ENCODE results near the gene LRRC3. TPM values are rescaled to one million over a fixed set of nuclear protein-coding genes. Genes with fewer than 3 reads are reported as not detected.

LRRC3 gene
- total RNA-seq, 1 donor from 2014 or later: 2.2 TPM

GRCh38 chr21:44418108-44418875 is 37.0 kb upstream of the LRRC3 start:
- Mint-ChIP-seq H3K27me3 (ENCODE audit: low read depth) (no peaks in the 10 kb centered on the region), H3K9me3 (peaks cover 10% of the 10 kb centered on the region), H3K36me3 (ENCODE audit: low read depth) (peaks cover 20% of the 10 kb centered on the region), H3K27ac (no peak overlapping the region), H3K4me3 (ENCODE audit: low read depth) (no peak overlapping the region), H3K4me1 (ENCODE audit: low read depth) (no peaks in the 10 kb centered on the region)
- DNase-seq (ENCODE audit: low spot score): no peak
- intact Hi-C loops (cut with micrococcal nuclease): no loop called here

GRCh38 chr21:44418876-44419230 is 36.5 kb upstream of the LRRC3 start:
- intact Hi-C loops (cut with micrococcal nuclease): no loop called here
- H3K36me3 Mint-ChIP-seq (ENCODE audit: low read depth): peaks cover 20% of the 10 kb centered on the region
- H3K4me3 Mint-ChIP-seq (ENCODE audit: low read depth): no peak overlapping the region
- no peaks in the 10 kb centered on the region for H3K4me1 Mint-ChIP-seq (ENCODE audit: low read depth)
- no peak overlapping the region for H3K27ac Mint-ChIP-seq
- no peak for DNase-seq (ENCODE audit: low spot score)
- peaks cover 10% of the 10 kb centered on the region for H3K9me3 Mint-ChIP-seq
- H3K27me3 Mint-ChIP-seq (ENCODE audit: low read depth): no peaks in the 10 kb centered on the region

- no peak for DNase-seq (ENCODE audit: low spot score)
- Mint-ChIP-seq H3K27me3 (ENCODE audit: low read depth) (no peaks in the 10 kb centered on the region), H3K9me3 (peaks cover 10% of the 10 kb centered on the region), H3K36me3 (ENCODE audit: low read depth) (peaks cover 20% of the 10 kb centered on the region), H3K27ac (no peak overlapping the region), H3K4me3 (ENCODE audit: low read depth) (no peak overlapping the region), H3K4me1 (ENCODE audit: low read depth) (no peaks in the 10 kb centered on the region)
- intact Hi-C loops (cut with micrococcal nuclease): no loop called here
These were observed 35.6 kb upstream of the LRRC3 start for GRCh38 chr21:44419679-44420078.

DNA sequence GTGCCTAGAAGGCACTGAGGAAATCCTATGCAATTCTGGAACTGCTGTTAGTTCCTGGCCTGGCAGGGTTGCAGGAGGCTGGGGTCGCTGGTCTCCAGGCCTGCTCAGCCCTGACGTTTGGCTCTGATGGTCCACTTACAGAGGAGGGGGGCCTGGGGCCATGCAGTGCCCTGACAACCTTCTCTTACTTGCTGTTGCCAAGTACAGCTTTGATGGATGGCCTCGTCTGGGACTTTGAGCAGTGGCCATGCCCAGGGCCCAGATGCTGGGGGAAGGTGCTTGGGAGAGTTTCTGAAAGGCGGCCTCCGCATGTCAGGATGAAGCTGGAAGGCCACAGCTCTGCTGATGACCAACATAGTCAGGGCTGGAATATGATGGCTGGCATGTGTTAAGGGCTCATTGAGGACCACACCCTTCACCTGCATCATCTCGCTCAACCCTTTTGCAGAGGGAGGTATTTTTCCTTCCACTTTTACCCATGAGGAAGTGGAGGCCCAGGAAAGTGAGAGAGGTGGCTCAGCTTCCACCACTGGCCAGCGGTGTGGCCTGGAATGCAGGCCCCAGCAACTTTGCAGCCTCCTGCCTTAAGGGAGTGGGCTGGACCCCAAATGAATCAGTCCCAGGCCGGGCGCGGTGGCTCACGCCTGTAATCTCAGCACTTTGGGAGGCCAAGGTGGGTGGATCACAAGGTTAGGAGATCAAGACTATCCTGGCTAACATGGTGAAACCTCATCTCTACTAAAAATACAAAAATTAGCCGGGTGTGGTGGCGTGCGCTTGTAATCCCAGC is 34.7 kb upstream of the LRRC3 start:
- Mint-ChIP-seq H3K27ac (no peak overlapping the region), H3K4me1 (ENCODE audit: low read depth) (no peaks in the 10 kb centered on the region), H3K4me3 (ENCODE audit: low read depth) (no peak overlapping the region), H3K9me3 (peaks cover 10% of the 10 kb centered on the region), H3K36me3 (ENCODE audit: low read depth) (peaks cover 14% of the 10 kb centered on the region), H3K27me3 (ENCODE audit: low read depth) (no peaks in the 10 kb centered on the region)
- intact Hi-C loops (cut with micrococcal nuclease): no loop called here
- no peak for DNase-seq (ENCODE audit: low spot score)

GRCh38 chr21:44421901-44422840 is 33.1 kb upstream of the LRRC3 start:
- Mint-ChIP-seq H3K4me3 (ENCODE audit: low read depth) (no peak overlapping the region), H3K9me3 (peaks cover 10% of the 10 kb centered on the region), H3K27ac (no peak overlapping the region), H3K36me3 (ENCODE audit: low read depth) (peaks cover 14% of the 10 kb centered on the region), H3K27me3 (ENCODE audit: low read depth) (no peaks in the 10 kb centered on the region), H3K4me1 (ENCODE audit: low read depth) (no peaks in the 10 kb centered on the region)
- no peak for DNase-seq (ENCODE audit: low spot score)
- intact Hi-C loops (cut with micrococcal nuclease): no loop called here

- Mint-ChIP-seq H3K27me3 (ENCODE audit: low read depth) (no peaks in the 10 kb centered on the region), H3K9me3 (peaks cover 10% of the 10 kb centered on the region), H3K27ac (no peak overlapping the region), H3K4me3 (ENCODE audit: low read depth) (no peak overlapping the region), H3K36me3 (ENCODE audit: low read depth) (peaks cover 11% of the 10 kb centered on the region), H3K4me1 (ENCODE audit: low read depth) (no peaks in the 10 kb centered on the region)
- no peak for DNase-seq (ENCODE audit: low spot score)
- intact Hi-C loops (cut with micrococcal nuclease): no loop called here
These were observed 31.9 kb upstream of the LRRC3 start for GRCh38 chr21:44423312-44423821.

- H3K36me3 Mint-ChIP-seq (ENCODE audit: low read depth): peaks cover 11% of the 10 kb centered on the region
- intact Hi-C loops (cut with micrococcal nuclease): no loop called here
- H3K27me3 Mint-ChIP-seq (ENCODE audit: low read depth): no peaks in the 10 kb centered on the region
- no peaks in the 10 kb centered on the region for H3K4me1 Mint-ChIP-seq (ENCODE audit: low read depth)
- DNase-seq (ENCODE audit: low spot score): no peak
- H3K4me3 Mint-ChIP-seq (ENCODE audit: low read depth): no peak overlapping the region
- no peak overlapping the region for H3K27ac Mint-ChIP-seq
- H3K9me3 Mint-ChIP-seq: peaks cover 13% of the 10 kb centered on the region
These were observed 31.2 kb upstream of the LRRC3 start for GRCh38 chr21:44423941-44424607.

GRCh38 chr21:44424608-44425306 is 30.6 kb upstream of the LRRC3 start:
- Mint-ChIP-seq H3K27ac (no peak overlapping the region), H3K27me3 (ENCODE audit: low read depth) (no peaks in the 10 kb centered on the region), H3K4me3 (ENCODE audit: low read depth) (no peak overlapping the region), H3K4me1 (ENCODE audit: low read depth) (no peaks in the 10 kb centered on the region), H3K9me3 (peaks cover 9% of the 10 kb centered on the region), H3K36me3 (ENCODE audit: low read depth) (peaks cover 4% of the 10 kb centered on the region)
- intact Hi-C loops (cut with micrococcal nuclease): no loop called here
- no peak for DNase-seq (ENCODE audit: low spot score)

- intact Hi-C loops (cut with micrococcal nuclease): no loop called here
- Mint-ChIP-seq H3K4me1 (ENCODE audit: low read depth) (no peaks in the 10 kb centered on the region), H3K36me3 (ENCODE audit: low read depth) (peaks cover 6% of the 10 kb centered on the region), H3K27me3 (ENCODE audit: low read depth) (no peaks in the 10 kb centered on the region), H3K9me3 (peaks cover 12% of the 10 kb centered on the region), H3K27ac (no peak overlapping the region), H3K4me3 (ENCODE audit: low read depth) (no peak overlapping the region)
- no peak for DNase-seq (ENCODE audit: low spot score)
These were observed 29.9 kb upstream of the LRRC3 start for GRCh38 chr21:44425307-44425894.

- no peak overlapping the region for H3K4me3 Mint-ChIP-seq (ENCODE audit: low read depth)
- H3K36me3 Mint-ChIP-seq (ENCODE audit: low read depth): peaks cover 6% of the 10 kb centered on the region
- no peaks in the 10 kb centered on the region for H3K4me1 Mint-ChIP-seq (ENCODE audit: low read depth)
- peaks cover 16% of the 10 kb centered on the region for H3K9me3 Mint-ChIP-seq
- intact Hi-C loops (cut with micrococcal nuclease): no loop called here
- no peaks in the 10 kb centered on the region for H3K27me3 Mint-ChIP-seq (ENCODE audit: low read depth)
- no peak for DNase-seq (ENCODE audit: low spot score)
- H3K27ac Mint-ChIP-seq: no peak overlapping the region
These were observed 29.2 kb upstream of the LRRC3 start for GRCh38 chr21:44425895-44426662.

DNA sequence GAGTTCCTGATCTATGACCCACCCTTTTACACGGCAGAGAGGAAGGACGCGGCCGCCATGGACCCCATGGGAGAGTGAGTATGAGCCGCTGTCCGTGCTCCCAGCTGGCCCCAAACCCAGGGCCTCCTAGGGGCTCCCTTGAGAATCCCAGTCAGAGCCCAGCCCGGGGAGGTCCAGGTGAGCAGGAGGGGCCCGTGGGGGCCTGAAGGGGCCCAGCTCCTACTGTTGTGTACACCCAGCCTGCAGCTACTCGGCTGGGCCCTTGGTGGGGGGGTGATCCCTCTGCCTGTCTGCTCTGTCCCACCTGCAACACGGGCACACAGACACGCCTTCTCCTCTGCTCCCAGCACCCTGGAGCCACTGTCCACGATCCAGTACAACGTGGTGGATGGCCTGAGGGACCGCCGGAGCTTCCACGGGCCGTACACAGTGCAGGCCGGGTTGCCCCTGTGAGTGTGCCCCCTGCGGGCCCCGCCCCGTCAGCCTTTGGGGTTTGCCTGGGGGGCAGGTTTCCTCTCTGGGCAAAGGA is 28.6 kb upstream of the LRRC3 start:
- intact Hi-C loops (cut with micrococcal nuclease): no loop called here
- Mint-ChIP-seq H3K36me3 (ENCODE audit: low read depth) (peaks cover 6% of the 10 kb centered on the region), H3K4me3 (ENCODE audit: low read depth) (no peak overlapping the region), H3K9me3 (peaks cover 19% of the 10 kb centered on the region), H3K27ac (no peak overlapping the region), H3K27me3 (ENCODE audit: low read depth) (no peaks in the 10 kb centered on the region), H3K4me1 (ENCODE audit: low read depth) (no peaks in the 10 kb centered on the region)
- DNase-seq (ENCODE audit: low spot score): no peak

All from activated T-helper 2 cell treated with anti-CD3 and anti-CD28 coated beads, Interferon-gamma antibody, Interleukin-2, Interleukin-4, amounts not matched to agents 10 μg/mL and 5 μg/mL and 100 μg/mL, durations not matched to agents 14 hours and 24 hours and 36 hours (primary cell).